ENCODE results near the gene CAST.

The CAST gene

DNA sequence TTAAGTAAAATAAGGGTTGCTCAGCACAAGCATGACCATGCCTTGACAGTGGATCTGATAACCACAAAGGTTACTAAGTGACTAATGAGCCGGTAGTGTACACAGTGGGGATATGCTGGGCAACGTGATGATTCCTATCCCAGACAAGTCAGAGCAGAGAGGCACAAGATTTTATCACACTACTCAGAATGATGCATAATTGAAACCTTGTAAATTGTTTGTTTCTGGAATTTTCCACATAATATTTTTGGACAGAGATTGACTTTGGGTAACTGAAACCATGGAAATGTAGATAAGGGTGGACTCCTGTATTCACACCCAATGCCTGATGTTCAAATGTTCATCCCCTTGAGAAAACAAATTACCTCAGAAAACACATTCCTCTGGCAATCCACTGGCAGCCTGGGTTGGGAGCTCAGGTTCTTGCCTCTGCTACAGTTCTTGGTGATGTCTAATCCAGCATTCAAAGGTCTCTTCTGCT, 161.8 kb downstream of the CAST start:
- DNase-seq: no peak

Measured in cortex of kidney (tissue), 1 donor.